Measurements from ENCODE around the gene LONRF3.
"Not testable (repeated sequence)": the region's sequence is repeated elsewhere in the genome, so short reads cannot be mapped to it uniquely, and the experiment has no call there.

LONRF3 gene

GRCh38 chrX:119017077-119017476 is 42.7 kb downstream of the LONRF3 start:
- TF ChIP-seq ESRRG (CRISPR knock-in tag; IDR thresholded peaks at IDR 0.05) (no peak), ZNF8 (CRISPR knock-in tag; IDR thresholded peaks at IDR 0.05) (no peak), TOX (CRISPR knock-in tag; IDR thresholded peaks at IDR 0.05; ENCODE audit: borderline replicate concordance) (no peak), OSR1 (CRISPR knock-in tag; IDR thresholded peaks at IDR 0.05) (no peak), ZFP30 (CRISPR knock-in tag; IDR thresholded peaks at IDR 0.05) (no peak), GLIS3 (CRISPR knock-in tag; IDR thresholded peaks at IDR 0.05) (no peak), BACH2 (CRISPR knock-in tag; IDR thresholded peaks at IDR 0.05; ENCODE audit: borderline replicate concordance) (no peak), ISL1 (CRISPR knock-in tag; IDR thresholded peaks at IDR 0.05) (no peak), SNAI2 (CRISPR knock-in tag; IDR thresholded peaks at IDR 0.05) (no peak), CSDC2 (CRISPR knock-in tag; IDR thresholded peaks at IDR 0.05) (no peak), POU6F1 (CRISPR knock-in tag; IDR thresholded peaks at IDR 0.05; ENCODE audit: borderline replicate concordance, low read depth) (no peak), ZFP3 (CRISPR knock-in tag; IDR thresholded peaks at IDR 0.05) (no peak), ZNF565 (CRISPR knock-in tag; conservative IDR thresholded peaks at IDR 0.05; ENCODE audit: low read depth) (no peak), PPARA (CRISPR knock-in tag; IDR thresholded peaks at IDR 0.05; ENCODE audit: borderline replicate concordance) (no peak), ZC3H10 (CRISPR knock-in tag; IDR thresholded peaks at IDR 0.05) (no peak)
- TF ChIP-seq, protein P1, sequence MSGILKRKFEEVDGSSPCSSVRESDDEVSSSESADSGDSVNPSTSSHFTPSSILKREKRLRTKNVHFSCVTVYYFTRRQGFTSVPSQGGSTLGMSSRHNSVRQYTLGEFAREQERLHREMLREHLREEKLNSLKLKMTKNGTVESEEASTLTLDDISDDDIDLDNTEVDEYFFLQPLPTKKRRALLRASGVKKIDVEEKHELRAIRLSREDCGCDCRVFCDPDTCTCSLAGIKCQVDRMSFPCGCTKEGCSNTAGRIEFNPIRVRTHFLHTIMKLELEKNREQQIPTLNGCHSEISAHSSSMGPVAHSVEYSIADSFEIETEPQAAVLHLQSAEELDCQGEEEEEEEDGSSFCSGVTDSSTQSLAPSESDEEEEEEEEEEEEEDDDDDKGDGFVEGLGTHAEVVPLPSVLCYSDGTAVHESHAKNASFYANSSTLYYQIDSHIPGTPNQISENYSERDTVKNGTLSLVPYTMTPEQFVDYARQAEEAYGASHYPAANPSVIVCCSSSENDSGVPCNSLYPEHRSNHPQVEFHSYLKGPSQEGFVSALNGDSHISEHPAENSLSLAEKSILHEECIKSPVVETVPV (CRISPR knock-in tag; IDR thresholded peaks at IDR 0.05) = no peak
- TF ChIP-seq, protein P2, sequence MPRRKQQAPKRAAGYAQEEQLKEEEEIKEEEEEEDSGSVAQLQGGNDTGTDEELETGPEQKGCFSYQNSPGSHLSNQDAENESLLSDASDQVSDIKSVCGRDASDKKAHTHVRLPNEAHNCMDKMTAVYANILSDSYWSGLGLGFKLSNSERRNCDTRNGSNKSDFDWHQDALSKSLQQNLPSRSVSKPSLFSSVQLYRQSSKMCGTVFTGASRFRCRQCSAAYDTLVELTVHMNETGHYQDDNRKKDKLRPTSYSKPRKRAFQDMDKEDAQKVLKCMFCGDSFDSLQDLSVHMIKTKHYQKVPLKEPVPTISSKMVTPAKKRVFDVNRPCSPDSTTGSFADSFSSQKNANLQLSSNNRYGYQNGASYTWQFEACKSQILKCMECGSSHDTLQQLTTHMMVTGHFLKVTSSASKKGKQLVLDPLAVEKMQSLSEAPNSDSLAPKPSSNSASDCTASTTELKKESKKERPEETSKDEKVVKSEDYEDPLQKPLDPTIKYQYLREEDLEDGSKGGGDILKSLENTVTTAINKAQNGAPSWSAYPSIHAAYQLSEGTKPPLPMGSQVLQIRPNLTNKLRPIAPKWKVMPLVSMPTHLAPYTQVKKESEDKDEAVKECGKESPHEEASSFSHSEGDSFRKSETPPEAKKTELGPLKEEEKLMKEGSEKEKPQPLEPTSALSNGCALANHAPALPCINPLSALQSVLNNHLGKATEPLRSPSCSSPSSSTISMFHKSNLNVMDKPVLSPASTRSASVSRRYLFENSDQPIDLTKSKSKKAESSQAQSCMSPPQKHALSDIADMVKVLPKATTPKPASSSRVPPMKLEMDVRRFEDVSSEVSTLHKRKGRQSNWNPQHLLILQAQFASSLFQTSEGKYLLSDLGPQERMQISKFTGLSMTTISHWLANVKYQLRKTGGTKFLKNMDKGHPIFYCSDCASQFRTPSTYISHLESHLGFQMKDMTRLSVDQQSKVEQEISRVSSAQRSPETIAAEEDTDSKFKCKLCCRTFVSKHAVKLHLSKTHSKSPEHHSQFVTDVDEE (CRISPR knock-in tag; IDR thresholded peaks at IDR 0.05) = no peak
- TF ChIP-seq, protein P3, sequence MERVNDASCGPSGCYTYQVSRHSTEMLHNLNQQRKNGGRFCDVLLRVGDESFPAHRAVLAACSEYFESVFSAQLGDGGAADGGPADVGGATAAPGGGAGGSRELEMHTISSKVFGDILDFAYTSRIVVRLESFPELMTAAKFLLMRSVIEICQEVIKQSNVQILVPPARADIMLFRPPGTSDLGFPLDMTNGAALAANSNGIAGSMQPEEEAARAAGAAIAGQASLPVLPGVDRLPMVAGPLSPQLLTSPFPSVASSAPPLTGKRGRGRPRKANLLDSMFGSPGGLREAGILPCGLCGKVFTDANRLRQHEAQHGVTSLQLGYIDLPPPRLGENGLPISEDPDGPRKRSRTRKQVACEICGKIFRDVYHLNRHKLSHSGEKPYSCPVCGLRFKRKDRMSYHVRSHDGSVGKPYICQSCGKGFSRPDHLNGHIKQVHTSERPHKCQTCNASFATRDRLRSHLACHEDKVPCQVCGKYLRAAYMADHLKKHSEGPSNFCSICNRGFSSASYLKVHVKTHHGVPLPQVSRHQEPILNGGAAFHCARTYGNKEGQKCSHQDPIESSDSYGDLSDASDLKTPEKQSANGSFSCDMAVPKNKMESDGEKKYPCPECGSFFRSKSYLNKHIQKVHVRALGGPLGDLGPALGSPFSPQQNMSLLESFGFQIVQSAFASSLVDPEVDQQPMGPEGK (CRISPR knock-in tag; IDR thresholded peaks at IDR 0.05; ENCODE audit: borderline replicate concordance) = no peak
- no peak for ATAC-seq

DNA sequence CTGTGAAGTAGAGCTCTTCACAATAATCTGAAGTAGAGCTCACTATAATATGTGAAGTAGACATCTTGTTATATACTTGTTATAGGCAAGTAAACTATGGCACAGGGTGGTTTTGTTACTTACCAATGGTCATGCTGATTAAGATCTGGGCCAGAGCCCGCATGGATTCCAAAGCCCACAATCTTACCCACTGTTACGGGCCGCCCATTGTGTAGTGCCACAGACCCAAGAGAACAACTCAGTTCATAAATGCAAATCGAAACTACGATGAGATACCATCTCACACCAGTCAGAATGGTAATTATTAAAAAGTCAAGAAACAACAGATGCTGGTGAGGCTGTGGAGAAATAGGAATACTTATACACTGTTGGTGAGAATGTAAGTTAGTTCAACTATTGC is 51.5 kb downstream of the LONRF3 start:
- TF ChIP-seq TOX (CRISPR knock-in tag; IDR thresholded peaks at IDR 0.05; ENCODE audit: borderline replicate concordance) (no peak), ISL1 (CRISPR knock-in tag; IDR thresholded peaks at IDR 0.05) (no peak), ZC3H10 (CRISPR knock-in tag; IDR thresholded peaks at IDR 0.05) (no peak), ZNF70 (CRISPR knock-in tag; IDR thresholded peaks at IDR 0.05) (no peak), BACH2 (CRISPR knock-in tag; IDR thresholded peaks at IDR 0.05; ENCODE audit: borderline replicate concordance) (no peak), SNAI2 (CRISPR knock-in tag; IDR thresholded peaks at IDR 0.05) (no peak), GLIS3 (CRISPR knock-in tag; IDR thresholded peaks at IDR 0.05) (no peak), PPARA (CRISPR knock-in tag; IDR thresholded peaks at IDR 0.05; ENCODE audit: borderline replicate concordance) (no peak), ZNF565 (CRISPR knock-in tag; conservative IDR thresholded peaks at IDR 0.05; ENCODE audit: low read depth) (no peak), TCF4 (CRISPR knock-in tag; IDR thresholded peaks at IDR 0.05; ENCODE audit: borderline replicate concordance) (no peak), ZNF8 (CRISPR knock-in tag; IDR thresholded peaks at IDR 0.05) (no peak), ZFP3 (CRISPR knock-in tag; IDR thresholded peaks at IDR 0.05) (no peak), OSR1 (CRISPR knock-in tag; IDR thresholded peaks at IDR 0.05) (no peak), ARNTL (CRISPR knock-in tag; IDR thresholded peaks at IDR 0.05; ENCODE audit: borderline replicate concordance, low read depth) (no peak), ESRRG (CRISPR knock-in tag; IDR thresholded peaks at IDR 0.05) (no peak), POU6F1 (CRISPR knock-in tag; IDR thresholded peaks at IDR 0.05; ENCODE audit: borderline replicate concordance, low read depth) (no peak)
- TF ChIP-seq, protein P4, sequence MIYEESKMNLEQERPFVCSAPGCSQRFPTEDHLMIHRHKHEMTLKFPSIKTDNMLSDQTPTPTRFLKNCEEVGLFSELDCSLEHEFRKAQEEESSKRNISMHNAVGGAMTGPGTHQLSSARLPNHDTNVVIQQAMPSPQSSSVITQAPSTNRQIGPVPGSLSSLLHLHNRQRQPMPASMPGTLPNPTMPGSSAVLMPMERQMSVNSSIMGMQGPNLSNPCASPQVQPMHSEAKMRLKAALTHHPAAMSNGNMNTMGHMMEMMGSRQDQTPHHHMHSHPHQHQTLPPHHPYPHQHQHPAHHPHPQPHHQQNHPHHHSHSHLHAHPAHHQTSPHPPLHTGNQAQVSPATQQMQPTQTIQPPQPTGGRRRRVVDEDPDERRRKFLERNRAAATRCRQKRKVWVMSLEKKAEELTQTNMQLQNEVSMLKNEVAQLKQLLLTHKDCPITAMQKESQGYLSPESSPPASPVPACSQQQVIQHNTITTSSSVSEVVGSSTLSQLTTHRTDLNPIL (CRISPR knock-in tag; IDR thresholded peaks at IDR 0.05; ENCODE audit: low read depth) = no peak
- TF ChIP-seq, protein P2 (CRISPR knock-in tag; IDR thresholded peaks at IDR 0.05) = no peak
- ATAC-seq = no peak

DNA sequence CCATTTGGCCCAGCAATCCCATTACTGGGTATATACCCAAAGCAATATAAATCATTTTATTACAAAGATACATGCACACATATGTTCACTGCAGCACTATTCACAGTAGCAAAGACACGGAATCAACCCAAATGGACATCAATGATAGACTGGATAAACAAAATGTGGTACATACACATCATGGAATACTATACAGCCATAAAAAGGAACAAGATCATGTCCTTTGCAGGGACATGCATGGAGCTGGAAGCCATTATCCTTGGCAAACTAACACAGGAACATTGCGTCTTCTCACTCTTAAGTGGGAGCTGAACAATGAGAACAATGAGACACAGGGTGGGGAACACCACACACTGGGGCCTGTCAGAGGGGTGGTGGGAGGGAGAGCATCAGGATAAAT is 51.9 kb downstream of the LONRF3 start:
- not testable (repeated sequence) for ATAC-seq
